IMR-90 (cell line): ENCODE results near the gene ALG8.

Experiments used
- BHLHE40 ChIP-seq: fragments of 150-350 bp; IDR thresholded peaks from 2 replicates; pipeline ENCODE4 v1.6.1; 2016; ENCODE audit warnings: mild to moderate bottlenecking, low read depth, low read length
- CHD1 ChIP-seq: IDR thresholded peaks from 2 replicates; pipeline ENCODE4 v1.6.1; 2012; ENCODE audit warnings: low read depth, low read length, improper control_type of control experiment
- CTCF ChIP-seq: conservative IDR thresholded peaks from 2 replicates; pipeline ENCODE4 v1.5.1; 2012; ENCODE audit warnings: mild to moderate bottlenecking, low read depth, low read length, improper control_type of control experiment
- NFE2L2 ChIP-seq: fragments of 150-350 bp; IDR thresholded peaks from 2 replicates; pipeline ENCODE4 v1.6.1; 2016; ENCODE audit warnings: low read depth, mild to moderate bottlenecking, low read length
- POLR2A ChIP-seq: IDR thresholded peaks from 2 replicates; pipeline ENCODE4 v1.6.1; 2012; ENCODE audit warnings: mild to moderate bottlenecking, low read depth, low read length
- RAD21 ChIP-seq: IDR thresholded peaks from 2 replicates; pipeline ENCODE4 v1.6.1; 2012; ENCODE audit warnings: low read length, improper control_type of control experiment

- peak; percentile 42; the same call in 1 of the 2 replicates for TF ChIP-seq POLR2A
- no peak for TF ChIP-seq CTCF
- no peak for TF ChIP-seq NFE2L2
- TF ChIP-seq BHLHE40: no peak
- TF ChIP-seq CHD1: no peak
- no peak for TF ChIP-seq RAD21
Measured at GRCh38 chr11:78188286-78189173, 49.1 kb upstream of the ALG8 start, which contains the start of the genes KCTD21 and USP35.
